HL-60/S4 (cell line): ENCODE data around the gene CYP2A6.

Experiments used
- in situ Hi-C: fragments of 300-500 bp; cut with MboI; formaldehyde crosslinking; loops from 2 replicates; pipeline ENCODE4 v1.14.3; 2022; ENCODE audit warnings: low sequenced_read_pairs

Gene CYP2A6

DNA sequence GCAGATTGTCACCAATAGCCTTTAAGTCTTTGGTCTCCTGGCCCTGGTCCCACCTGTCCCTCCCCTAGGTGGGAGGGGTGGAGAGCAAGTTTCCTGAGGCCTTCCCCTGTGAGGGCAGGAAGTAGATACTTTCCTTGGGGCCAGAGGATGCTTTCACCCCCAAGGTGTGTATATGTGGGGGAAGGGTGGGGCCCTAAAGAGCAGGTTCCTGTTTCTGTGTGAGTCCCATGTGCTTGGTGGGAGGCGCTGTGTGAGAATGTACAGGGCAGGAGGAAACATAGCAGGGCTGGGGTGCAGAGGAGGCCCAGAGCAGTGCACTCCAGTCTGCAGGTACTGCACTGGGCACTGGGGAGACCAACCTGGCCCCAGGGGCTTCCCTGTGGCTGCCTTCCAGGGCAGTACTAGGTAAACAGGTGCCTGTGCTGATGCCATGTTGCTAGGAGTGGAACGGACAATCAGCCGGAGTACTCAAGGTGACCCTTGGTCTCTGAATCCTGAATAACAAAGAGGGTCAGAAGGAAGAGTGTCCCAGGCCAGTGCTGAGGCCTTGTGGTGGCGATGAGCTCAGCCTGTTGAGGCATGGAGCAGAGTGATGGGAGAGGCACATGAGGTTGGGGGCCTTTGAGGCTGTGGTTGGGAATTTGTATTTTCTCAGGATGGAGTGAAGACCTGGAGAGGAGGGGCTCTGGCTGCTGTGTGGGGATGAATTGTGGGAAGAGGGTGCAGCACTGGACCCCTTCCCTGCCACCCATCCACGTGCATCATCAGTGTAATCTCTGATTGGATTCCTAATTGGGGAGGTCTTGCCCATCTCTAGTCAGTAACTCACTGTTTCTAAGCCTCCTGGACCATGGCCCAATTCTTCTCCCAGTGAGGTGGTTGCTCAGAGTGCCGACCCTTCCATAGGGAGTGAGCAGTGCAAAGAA, 46.1 kb downstream of the CYP2A6 start:
- in situ Hi-C loops, result loop anchor here (25.0 kb wide), 1 partner anchor 333 kb away; no protein-coding TSS in a partner anchor

DNA sequence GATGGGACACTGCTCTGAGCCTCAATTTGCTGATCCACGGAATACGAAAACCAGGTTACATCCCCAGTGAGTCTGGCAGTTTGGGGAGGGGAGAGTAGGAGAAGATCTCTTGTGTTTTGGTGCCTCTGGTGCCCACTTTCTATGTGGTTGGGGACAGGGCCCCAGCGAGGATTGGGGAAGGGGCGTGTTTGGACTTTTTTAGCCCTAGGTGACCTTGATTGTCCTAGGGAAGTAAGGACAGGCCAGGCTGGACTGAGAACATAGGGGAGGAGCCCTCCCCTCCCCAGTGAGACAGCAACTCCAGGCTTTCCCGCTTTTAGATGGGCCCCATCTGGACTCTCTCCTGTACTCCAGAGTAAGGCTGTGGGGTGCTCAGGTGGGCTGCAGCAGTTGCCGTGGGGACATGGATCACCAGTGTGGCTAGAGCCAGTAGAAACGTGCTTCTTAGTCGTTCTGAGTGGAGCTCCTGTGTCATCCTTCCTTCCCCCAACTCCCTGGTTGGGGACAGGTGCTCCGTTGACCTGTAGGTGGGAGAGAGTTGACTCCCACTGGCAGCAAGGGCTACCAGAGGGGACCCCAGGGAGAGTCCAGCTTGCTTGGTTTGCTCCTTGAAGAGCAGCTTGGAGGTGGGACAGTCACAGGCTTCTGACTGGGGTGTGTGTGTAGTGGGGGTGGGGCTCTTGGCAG, 46.9 kb downstream of the CYP2A6 start:
- in situ Hi-C loops, result loop anchor here (25.0 kb wide), 1 partner anchor 334 kb away; no protein-coding TSS in a partner anchor

DNA sequence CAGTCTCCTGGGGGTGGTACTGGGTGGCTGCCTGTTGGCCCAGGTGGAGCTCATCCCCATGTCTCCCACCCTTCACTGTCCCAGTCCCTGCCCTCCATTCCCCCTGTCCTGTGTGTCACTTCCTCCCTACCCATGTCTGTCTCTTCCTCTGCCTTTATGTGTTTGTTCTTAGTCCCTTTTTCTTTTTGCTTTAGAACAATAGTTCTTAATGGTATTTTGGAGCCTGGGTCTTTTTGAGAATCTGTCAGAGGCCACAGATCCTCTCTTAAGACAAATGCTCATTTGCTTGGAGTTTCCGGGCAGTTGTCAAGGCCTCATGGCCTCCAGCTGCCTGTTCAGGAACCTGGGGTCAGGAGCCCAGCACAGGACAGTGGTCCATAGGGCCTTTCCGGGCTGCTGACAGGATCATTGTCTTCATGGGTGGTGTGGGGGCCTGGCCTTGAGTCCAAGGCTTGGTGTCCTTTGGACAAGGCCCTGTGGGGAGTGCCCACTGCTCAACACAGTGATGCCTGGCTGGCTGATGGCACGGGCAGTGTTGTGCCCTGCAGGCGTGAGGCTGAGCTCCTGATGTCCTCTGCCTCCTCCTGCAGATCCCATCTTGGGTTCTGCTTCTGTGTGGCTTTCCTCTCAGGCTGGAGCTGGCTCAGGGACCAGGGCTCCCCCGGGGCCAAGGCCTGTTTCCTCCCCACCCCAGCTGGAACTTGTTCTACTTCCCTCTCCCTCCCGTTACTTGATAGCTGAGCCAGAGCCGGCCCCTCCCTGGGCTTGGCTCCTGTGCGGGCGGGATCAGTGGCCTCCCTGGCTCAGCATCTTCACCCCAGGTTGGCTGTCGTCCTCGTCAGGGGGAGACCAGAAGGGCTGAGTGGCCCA, 47.7 kb downstream of the CYP2A6 start:
- in situ Hi-C loops, result loop anchor here (25.0 kb wide), 1 partner anchor 335 kb away; no protein-coding TSS in a partner anchor

DNA sequence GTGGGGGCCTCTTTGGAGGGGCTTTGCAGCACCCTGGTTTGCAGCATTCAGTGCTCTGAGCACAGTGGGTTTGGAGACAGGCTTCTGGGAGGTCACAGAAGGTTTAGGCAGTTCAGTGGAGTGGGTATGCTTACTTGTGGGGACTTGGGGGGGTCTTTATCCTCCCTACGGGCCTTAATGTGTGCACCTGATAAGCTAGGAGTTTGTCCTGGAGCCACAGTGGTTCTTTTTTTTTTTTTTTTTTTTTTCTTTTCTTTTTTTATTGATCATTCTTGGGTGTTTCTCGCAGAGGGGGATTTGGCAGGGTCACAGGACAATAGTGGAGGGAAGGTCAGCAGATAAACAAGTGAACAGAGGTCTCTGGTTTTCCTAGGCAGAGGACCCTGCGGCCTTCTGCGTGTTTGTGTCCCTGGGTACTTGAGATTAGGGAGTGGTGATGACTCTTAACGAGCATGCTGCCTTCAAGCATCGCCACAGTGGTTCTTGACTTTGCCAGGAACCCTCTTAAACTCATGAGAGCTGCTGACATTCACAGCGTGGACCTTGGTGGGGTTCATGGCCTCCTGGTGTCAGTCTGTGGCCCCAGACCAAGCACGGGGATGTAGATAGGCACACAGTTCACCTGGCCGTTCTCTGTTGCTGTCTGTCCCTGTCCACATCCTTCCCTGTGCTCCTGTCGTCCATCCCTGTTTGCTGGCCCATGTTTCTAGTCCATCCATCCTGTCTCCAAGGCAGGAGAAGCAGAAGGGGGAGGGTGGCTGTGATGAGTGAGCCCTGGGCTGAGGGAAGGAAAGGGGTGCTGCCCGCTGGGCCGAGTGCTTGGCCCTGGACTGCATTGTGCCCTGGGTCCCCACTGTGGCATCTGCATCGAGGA, 48.6 kb downstream of the CYP2A6 start:
- in situ Hi-C loops, result loop anchor here (25.0 kb wide), 1 partner anchor 336 kb away; no protein-coding TSS in a partner anchor

DNA sequence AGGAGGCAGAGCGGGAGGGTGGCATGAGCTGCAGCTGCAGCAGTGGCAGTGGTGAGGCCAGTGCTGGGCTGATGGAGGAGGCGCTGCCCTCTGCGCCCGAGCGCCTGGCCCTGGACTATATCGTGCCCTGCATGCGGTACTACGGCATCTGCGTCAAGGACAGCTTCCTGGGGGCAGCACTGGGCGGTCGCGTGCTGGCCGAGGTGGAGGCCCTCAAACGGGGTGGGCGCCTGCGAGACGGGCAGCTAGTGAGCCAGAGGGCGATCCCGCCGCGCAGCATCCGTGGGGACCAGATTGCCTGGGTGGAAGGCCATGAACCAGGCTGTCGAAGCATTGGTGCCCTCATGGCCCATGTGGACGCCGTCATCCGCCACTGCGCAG, 49.3 kb downstream of the CYP2A6 start:
- in situ Hi-C loops, result loop anchor here (25.0 kb wide), 1 partner anchor 336 kb away; no protein-coding TSS in a partner anchor

DNA sequence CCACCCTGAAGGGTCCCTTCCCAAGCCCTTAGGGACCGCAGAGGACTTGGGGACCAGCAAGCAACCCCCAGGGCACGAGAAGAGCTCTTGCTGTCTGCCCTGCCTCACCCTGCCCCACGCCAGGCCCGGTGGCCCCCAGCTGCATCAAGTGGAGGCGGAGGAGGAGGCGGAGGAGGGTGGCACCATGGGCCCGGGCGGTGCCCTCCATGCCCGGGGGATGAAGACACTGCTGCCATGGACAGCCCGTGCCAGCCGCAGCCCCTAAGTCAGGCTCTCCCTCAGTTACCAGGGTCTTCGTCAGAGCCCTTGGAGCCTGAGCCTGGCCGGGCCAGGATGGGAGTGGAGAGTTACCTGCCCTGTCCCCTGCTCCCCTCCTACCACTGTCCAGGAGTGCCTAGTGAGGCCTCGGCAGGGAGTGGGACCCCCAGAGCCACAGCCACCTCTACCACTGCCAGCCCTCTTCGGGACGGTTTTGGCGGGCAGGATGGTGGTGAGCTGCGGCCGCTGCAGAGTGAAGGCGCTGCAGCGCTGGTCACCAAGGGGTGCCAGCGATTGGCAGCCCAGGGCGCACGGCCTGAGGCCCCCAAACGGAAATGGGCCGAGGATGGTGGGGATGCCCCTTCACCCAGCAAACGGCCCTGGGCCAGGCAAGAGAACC, 49.8 kb downstream of the CYP2A6 start:
- in situ Hi-C loops, result loop anchor here (25.0 kb wide), 1 partner anchor 337 kb away; no protein-coding TSS in a partner anchor

DNA sequence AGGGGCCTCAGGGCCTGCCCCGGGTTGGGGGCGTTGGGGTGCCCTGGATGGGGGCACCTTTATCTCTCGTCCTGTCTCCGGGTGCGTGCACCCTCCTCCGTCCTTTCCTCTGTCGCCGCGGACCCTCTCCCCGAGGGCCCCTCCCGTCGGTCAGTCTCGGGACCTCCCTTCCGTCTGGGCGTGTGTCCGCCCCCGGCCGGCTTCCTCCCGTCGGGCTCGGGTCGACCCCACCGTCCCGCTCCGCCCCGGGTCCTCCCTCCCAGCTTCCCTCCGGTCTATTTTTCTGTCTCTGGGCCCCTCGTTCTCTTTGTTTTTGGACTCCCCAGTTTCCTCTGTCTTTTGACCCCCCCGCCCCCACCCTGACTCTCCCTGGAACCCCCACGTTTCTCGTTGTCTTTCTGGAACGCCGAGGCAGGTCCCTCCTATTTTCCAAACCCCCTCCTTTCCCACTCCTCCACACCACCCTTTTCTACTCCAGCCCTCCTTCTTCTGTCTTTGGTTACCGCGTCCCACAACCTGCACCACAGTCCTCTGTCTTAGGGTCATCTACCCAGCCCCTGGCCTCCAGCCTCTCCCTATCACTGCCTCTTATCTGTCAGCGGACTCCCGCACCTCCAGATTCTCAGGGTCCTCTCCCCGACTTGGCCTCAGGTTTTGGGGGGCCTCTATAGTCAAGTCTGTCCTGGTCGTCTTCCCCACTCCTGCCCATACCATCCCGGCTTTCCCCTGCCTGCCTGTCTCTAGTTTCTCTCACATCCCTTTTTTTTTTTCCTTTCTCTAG, 50.5 kb downstream of the CYP2A6 start:
- in situ Hi-C loops, result loop anchor here (25.0 kb wide), 1 partner anchor 338 kb away; no protein-coding TSS in a partner anchor

DNA sequence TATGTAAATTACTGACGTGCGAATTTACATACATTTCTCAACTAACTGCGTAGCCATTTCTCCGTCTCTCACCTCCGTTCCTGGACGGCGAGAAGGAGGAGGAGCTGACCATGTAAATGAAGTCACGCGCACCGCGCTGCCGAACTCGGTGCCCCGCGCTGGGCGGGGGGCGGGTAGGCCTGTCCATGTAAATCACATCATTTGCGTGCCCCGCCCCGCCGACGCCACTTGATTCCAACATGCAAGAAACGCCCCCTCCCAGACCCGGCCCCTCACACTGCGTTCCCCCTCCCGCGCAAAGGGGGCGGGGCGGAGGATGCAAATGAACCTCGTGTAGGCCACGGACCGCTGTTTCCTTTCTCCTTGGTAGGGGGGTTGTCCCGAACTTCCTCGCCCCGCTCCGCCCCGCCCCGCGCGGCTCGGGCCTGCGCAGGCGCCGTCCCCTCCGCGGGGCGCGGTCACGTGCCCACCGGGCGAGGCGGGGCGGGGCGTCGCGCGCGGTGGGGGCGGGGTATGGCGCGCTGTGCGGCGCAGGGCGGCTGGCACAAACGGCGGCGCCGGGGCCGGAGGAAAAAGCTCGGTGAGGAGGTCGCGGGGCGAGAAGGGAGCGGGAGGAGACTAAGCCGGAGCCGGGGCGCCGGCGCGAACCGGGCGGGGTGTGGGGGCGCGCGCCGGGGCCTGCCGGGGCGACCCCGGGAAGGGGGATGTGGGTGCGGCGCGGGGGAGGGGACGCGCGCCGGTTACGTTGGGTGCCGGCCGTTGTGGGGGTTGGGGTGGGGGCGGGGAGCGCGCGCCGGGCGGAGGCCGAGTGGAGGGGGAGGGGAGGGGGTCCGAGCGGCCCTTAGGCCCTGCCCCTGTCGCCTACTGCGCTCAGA, 51.3 kb downstream of the CYP2A6 start, which contains the start of gene EGLN2:
TSS of gene EGLN2 (plus strand) at position 509 of the 875 bp plus-strand sequence. CDS start 1,382 bp downstream, outside the sequence.
- in situ Hi-C loops, result no loop called here

DNA sequence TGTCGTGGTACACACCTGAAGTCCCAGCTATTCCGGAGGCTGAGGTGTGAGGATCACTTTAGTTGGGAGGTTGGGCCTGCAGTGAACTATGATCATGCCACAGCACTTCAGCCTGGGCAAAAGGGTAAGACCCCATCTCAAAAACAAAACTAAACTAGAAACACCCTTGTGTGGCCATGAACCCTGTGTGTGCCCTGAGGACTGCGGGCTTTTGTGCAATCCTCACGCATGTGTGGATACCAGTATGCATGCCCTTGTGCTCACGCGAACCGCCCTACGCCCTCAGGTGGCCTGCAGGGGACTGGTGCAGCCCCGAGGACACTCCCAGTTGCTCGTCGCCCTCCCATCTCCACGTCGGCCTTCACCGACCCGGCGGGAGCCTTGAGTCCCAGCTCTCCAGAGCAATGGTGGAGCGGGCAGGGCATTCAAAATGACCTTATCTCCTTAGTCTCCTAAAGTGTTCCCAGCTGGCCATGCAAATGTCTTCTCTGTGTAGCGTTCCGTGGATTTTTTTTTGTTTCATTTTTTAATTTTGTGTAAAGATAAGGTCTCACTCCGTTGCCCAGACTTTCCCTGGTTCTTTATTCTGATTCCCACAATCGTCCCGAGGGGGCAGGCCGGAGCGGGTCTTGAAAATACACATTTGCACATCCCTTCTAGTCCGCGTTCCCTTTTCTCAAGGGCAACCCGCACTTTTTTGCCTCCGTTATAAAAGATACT, 52.1 kb downstream of the CYP2A6 start:
- in situ Hi-C loops, result no loop called here

DNA sequence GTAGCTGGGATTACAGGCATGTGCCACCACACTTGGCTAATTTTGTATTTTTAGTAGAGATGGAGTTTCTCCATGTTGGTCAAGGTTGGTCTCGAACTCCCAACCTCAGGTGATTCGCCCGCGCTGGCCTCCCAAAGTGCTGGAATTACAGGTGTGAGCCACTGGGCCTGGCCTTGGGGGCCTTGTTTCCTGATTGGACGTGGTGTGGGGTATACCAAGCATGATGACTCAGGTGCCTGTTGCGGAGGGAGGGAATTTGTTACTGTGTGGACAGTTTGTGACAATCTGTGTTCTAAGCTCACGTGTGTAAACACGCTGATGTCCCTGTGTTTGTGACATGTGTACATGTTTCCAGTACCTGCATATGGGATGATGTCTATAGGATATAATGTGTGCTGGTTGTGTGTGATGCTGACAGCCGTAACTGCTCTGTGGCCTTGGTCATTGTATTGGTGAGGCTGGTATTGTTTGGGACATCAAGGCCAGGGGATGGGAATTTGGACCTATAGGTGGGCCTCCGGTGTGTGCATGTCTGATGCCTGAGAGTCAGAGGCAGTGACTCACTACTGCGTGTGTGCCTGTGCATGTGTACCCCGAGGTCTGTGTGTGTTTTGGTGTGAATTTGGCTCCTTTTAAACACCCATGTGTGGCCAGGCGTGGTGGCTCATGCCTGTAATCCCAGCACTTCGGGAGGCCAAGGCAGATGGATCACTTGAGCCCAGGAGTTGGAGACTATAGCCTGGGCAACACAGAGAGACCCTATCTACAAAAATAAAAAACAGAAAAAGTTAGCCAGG, 52.9 kb downstream of the CYP2A6 start:
- in situ Hi-C loops, result no loop called here
